ENCODE data around the gene CCP110. TPM values are rescaled to one million over a fixed set of nuclear protein-coding genes. Genes with fewer than 3 reads are reported as not detected.
A peak's percentile ranks its signal among the peaks of the same experiment; 100 is the strongest.

The CCP110 gene
- total RNA-seq, 1 donor from 2014 or later, result 7.8 TPM

DNA sequence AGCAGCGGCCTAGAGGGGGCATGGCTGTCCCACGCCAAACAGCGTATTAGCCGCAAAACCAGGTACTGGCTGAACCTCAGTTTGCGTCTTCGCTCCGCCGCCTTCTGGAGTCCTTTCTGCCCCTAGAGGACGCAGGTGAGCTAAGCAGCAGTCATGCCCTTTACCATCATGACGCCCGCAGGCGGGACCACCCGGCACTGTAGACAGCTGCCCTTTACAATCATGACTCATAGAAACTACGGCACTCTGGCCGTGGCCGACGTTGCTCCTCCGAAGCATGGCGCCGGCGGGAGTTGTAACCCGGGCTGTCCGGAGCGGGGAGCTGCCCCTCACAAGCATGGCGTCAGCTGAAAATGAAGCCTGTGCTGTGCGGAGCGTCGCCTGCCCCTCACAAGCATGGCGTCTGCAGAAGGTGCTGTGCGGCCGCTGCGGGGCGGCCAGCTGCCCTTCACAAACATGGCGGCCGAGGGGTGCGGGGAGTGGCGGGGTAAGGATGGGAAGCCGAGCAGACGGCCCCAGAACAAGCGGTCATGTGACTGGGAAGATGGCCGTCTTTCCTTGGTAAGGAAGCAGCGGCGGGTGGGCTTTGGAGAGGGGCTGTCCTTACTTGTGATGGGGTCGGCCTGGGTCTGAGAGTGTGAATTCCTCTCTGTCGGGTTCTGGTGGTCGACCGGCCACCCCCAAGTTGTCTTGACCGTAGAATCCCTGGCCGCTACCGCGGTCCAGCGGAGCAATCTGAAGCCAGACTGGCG lies 31.6 kb downstream of the CCP110 start, which contains the start of gene VPS35L:
Gene VPS35L, plus strand, starts transcription at position 518 of the 752 bp plus-strand sequence. Its CDS starts 27 bp downstream, at position 545.
- DNase-seq, result peak; percentile 100

DNA sequence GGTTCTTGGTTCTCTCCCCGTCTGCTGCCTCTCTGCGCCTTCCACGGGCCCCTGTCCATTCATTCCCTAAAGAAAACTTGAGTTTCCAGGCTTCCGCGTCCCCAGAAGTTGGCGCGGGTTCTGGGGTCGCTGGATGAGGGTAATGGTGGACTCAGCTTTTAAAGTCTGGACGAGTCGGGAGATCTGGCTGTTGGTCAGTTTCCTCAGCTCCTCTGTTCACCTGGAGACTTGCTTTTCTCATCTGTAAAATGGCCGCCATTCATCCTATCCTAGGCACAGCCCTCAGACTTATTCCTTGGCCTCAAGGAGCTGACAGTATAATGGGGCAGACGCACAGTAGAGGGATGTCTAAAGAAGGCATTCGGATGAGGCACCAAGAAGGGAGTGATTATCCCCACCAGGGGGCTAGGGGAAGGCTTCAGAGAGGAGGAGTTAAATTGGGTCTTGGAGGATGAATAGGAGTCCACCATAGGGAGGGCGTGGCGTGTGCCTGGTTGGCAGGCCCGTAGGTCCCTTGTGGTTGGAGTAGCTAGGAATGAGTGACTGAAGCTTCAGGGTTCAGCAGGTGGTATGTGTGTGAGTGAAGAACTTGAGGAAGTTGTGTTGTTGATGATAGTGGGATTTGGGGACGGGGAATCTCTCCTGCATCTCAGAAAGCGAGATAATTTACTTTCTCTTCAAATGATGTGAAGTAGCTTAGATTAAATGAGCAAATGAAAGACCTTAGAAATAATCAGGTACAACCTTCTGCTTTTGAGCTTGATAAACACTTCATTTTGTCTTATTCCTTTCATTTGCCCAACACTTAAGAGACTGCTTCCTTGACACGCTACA lies 32.4 kb downstream of the CCP110 start:
- DNase-seq, result peak; percentile 45

DNA sequence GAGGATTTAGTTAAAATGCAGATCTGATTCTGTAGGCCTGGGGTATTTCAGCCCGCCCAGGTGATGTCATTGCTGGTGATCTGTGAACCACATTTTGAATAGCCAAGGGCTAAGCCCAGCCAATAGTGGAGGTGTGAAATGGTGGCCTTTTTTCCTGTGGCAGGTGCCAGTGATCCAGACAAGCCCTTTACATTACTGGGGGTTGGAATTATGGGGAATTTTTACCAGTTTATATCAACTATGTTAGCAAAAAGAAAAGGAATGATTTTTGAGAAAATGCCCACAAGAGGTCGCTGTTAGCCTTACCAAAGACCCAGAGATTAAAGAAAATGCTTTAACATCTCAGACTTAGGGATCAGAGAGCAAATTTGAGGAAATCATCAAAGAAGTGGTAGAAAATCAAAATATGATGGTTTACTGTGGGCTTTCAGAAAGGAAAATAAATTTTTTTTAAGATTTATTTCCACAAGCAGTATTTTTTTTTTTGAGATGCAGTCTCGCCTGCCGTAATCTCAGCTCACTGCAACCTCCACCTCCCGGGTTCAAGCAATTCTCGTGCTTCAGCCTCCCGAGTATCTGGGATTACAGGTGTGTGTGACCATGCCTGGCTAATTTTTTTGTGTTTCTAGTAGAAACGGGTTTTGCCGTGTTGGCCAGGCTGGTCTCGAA lies 35.6 kb downstream of the CCP110 start:
- peak; percentile 83 for DNase-seq

DNA sequence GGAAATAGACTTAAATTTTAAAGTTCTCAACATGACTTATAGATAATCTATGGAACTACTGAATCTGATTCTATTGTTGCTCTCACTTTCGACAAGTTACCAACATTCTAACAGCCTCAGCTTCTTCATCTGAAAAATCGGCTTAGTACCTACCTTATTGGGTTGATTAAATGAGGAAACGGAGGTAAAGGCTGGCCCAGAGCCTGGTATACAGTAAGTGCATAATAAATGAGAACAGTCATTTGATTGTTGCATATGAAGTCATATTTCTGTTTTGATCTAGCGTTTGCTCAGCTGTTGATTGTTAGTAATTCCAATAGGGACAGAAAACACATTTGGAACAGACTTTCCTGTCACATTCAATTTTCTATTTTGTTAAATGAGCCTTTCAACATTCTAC lies 36.3 kb downstream of the CCP110 start:
- DNase-seq, result no peak

DNA sequence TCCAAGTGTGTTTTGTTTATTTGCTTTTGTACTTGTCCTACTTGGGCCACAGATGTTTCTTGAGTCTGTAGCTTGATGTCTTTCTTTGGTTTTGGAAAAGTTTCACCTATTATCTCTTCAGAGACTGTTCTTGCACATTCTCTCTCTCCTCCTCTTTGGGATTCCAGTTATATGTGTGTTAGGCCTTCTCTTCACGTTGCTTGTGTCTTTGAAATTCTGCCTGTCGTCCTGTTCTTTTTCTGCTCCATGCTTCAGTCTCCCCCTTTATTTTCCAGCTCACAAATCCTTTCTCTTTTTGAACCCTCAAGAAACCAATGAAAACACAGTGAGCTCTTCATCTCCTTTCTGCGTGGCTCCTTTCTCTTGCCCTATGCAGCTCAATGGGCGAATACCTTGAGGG lies 39.6 kb downstream of the CCP110 start:
- no peak for DNase-seq

DNA sequence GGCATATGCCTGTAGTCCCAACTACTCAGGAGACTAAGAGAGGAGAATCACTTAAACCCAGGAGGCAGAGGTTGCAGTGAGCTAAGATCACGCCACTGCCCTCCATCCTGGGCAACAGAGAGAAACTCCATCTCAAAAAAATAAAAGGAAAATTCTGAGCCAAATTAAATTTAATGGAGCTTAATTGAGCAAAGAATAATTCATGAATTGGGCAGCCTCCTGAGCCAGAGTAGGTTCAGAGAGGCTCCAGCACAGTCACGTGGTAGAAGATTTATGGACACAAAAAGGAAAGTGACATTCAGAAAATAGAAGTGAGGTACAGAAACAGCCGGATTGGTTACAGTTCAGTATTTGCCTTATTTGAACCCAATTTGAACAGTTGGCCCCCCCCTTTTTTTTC lies 42.6 kb downstream of the CCP110 start:
- no peak for DNase-seq

DNA sequence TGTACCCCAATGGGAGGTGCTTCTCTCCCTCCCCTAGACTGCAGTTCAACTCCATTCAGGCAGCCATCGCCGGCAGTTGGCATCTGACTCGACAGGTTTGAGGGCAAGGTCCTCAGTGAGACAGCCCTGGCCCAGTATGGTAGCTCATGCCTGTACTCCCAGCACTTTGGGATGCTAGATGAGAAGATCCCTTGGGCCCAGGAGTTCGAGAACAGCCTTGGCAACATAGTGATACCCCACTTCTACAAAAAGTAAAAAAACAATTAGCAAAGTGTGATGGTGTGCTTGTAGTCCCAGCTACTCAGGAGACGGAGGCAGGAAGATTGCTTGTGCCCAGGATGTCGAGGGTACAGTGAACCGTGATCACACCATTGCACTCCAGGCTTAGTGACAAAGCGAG lies 43.8 kb downstream of the CCP110 start:
- DNase-seq, result no peak

DNA sequence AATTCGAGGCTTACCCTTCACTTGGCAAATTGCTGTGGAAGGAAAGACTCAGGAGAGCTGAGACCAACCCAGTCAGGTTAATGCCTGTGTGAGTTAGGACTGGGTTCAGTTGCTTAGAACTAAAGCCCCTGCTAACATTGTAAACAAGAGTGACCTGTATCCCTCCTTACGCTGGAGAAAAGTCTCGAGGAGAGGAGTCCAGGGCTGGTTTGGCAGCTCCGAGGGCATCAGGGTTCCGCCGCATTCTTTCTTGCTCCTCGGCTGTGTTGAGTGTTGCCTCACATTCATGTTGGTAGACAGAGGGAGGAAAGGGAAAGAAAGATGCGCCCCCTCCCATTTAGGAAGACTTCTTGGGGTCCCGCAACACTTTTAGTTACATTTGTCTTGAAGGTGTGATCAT lies 50.3 kb downstream of the CCP110 start:
- no peak for DNase-seq

DNA sequence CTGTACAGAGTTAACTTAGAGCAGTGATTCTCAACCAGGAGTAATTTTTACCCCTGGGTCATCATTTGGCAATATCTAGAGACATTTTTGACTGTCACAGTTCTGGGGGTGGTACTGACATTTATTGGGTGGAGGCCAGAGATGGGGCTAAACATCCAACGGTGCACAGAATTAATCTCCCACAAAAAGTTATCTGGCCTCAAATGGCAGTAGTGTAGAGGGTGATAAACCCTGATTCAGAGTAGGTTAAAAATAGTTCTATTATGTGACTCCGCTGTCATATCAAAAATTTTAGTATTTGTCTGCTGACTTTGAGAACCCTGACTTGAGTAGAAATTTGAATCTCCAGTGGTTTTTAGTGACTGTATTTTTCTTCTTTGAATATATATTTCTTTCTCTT lies 50.9 kb downstream of the CCP110 start:
- no peak for DNase-seq

DNA sequence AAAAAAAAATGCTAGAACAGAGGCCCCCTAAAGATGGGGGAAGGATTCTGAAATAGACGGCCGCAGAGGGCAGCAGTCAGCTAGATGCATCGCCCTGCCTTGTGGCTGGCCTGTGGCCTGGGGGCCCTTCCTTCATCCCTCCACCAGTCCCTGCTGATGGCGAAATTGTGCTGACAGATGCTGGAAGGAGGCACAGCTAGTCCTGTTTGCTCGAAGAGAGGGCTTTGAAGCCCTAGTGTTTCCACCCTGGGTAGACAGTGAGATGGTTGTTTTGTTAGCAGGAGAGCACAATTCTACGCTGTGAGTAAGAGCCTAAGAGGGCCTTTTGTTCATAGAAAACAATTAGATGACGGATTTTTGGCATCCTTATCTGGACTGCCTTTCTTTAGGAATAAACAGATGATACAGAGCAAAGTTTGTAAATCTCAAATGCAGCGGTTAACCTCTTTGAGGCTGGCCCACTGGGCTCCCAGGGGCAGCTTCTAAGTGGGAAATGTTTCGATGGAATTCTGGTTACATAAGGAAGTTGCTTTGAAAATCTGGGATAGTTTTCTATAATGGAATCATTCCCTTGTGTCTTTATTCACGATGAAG lies 54.7 kb downstream of the CCP110 start:
- DNase-seq, result no peak

DNA sequence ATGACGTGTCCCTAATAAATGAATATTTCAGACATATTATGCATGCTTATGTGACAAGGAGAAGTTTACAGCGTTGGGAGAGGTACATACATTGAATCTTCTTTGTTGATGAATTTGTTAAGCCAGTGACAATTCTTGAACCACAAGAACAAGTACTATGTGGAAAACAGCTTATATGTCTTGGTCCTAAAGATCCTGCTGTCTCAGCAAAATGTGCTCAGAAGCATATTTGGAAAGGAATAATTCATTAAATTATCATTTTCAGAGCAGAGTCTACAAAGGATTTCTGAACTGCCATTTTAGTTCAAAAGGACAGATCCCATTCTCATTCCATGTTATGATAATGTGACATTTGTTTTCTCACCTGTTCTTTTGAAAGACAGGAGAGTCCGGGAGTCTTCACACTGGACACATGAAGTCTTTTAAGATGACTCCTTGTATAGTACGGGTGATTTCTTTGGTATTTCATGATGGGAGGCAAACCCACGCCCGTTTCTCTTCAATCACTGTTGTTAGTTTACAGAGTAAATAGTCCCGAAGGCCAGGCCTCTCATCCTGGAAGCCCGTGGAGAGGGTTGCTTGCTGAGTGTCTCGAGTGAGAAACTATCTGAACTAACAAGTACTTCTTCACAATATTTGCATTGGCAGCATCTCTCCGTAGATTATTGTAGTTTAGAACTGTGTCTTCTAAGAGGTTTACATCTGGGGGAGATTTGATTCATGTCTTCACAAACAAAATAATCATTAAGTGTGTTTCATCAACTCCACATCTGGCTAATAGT lies 58.5 kb downstream of the CCP110 start:
- no peak for DNase-seq

DNA sequence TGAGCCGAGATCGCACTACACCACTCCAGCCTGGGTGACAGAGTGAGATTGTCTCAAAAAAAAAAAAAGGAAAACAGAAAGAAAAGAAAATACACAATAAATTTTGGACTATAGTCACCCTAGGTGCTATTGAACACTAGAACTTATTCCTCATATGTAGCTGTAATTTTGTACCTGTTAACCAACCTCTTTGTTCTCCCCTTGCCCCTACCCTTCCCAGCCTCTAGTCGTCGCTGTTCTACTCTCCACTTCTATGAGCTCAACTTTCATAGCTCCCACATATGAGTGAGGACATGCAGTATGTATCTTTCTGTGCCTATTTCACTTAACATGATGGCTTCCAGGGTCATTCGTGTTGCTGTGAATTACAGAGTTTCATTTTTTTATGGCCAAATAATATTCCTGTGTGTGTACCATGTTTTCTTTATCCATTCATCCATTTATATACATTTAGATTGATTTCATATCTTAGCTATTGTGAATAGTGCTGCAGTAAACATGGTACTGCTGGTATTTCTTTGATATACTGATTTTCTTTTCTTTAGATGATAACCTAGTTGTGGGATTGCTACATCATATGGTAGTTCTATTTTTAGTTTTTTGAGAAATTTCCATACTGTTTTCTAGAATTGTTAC lies 60.0 kb downstream of the CCP110 start:
- peak; percentile 81 for DNase-seq

DNA sequence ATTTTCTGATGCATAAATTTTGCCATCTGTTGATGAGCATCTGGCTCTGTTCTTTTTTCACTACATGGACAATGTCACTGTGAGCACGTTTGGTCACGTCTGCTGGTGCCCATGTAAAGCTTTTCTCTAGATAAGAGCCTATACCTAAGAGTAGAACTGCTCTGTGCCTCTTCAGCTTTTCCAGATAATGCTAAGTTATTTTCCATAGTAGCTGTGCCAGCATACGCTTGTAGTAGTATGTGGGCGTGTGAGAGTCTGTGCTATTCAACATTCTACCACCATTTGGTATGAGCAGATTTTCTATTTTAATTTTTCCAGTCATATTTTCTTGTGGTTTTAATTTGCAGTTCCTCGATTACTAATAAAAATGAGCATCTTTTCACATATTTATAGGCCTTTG lies 64.9 kb downstream of the CCP110 start:
- peak; percentile 17 for DNase-seq

DNA sequence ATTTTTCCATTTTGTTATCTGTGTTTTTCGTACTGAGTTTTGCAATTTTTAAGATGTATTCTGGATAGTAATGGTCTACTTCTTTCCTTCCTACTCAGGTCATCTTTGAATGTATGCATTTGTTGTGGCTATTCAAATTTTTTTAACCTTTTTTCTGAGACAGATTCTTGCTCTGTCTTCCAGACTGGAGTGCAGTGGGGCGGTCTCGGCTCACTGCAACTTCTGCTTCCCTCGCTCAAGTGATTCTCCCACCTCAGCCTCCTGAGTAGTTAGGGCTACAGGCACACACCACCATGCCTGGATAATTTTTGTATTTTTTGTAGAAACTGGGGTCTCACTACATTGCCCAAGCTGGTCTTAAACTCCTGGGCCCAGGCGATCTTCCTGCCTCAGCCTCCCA lies 65.4 kb downstream of the CCP110 start:
- no peak for DNase-seq

DNA sequence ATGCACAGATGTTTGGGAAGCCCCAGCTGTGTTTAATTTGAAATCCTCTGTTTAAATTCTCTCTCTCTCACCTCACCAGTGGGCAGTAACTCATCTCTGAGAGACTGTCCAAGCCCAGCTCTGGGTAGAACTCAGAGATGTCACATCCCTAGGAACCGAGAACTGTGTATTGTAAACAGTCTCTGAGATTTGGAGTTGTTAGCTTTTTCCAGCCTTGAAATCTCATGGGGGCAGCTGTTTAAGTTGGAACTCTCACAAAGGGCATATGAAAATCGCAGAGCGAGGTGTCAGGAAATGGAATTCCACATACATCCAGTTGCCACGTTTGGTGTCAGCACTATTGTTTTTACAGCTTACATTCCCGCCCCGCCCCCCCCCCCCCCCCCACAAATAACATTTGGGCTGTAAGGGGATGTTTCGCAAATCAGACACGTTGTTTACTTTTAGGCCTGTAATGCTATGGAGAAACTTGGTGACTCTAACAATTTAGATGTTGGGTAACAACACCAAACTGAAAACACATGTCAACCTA lies 66.1 kb downstream of the CCP110 start:
- peak; percentile 95 for DNase-seq

DNA sequence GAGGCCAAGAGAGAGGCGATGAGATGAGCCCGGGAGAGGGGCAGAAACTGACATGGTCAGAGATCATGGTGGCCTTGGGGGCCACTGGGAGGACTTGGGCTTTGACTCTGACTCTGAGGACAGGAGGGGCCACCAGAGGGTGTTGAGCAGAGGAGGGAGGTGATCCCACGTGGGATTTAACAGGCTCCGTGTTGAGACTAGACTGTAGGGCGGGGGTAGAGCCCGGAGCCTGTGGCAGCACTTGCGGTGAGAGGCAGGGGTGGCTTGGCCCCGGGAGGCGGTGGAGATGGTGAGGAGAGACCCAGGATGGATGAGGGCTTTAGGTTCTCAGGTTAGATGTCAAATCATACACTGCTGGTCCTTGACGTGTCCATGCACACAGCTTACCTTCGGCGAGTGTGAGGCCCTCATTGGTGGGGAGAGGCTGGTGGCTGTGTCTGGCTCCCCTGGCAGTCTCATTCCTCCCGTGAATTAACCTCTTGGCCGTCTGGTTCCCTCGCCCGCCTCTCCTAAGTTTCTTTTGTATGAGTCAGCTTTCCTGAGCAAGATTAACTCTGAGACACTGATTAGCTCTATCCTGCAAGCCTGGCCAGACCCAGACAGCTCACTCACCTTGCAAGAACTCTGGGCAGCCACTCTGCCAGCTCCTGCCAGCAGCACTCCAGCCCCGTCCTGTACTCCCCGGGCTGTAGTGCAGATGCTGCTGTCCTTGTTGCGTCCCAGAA lies 71.5 kb downstream of the CCP110 start:
- DNase-seq, result peak; percentile 84

DNA sequence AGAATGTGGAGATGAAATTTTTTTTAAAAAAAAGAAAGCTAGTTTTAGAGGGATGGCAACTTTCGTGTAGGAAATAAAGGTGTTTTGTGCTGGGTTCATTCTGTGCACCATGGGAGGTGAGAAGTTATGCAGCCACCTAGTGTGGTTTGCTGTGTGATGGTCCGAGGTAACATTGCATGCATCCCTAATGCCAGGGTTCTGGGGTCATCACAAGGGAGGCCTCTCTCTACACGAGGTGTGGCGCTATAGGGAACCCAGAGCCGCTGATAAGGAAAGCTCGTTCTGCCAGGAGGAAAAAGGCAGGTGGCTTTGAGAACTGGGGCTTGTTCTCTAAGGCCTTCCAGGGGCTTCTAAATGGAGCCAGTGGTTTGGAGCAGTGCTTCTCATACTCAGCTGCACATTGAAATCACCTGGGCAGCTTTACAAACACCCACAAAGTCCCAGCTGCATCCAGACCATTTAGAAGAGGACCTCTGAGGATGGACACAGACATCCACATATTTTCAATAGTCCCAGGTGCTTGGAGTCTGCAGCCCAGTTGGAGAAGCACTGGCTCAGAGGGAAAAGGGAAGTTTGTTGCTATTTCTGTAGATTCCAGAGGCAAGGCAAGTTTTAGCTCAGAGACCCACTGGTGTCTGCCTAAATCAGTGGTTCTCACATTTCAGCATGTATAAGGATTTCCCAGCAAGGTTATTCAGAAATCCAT lies 75.2 kb downstream of the CCP110 start:
- no peak for DNase-seq

DNA sequence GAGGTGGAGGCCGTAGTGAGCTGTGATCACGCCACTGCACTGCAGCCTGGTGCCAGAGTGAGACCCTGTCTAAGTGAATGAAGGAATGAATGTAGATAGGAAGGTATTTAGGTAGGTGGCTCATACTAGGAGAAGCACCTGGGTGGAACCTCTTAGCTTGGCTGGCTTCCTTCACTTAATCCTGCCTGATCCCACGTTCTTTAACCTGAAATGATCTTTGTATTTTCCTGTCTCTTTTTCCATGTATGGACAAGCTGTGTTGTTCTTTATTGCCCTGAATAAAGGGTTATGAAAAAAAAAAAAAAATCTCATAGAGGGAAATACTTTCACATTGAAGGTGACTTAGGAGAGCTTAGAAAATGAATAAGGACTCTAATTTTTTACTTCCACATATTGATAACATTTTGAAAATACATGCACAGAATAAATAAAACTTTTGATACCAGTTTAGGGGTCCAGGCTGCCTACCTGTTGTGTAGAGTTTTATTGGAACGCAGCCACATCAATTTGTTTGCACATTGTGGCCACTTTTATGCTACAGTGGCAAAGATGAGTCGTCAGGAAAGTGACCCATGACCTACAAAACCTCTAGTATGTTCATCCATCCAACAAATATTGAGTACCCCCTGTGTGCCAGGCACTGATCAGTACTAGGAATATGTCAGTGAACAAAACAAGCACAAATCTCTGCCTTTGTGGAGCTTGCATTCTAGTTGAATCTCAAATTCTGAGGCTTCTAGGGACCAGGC lies 76.4 kb downstream of the CCP110 start:
- DNase-seq, result no peak

Measured in dermis blood vessel endothelial cell (primary cell).